ENCODE results near the gene ITGAL. TPM values are rescaled to one million over a fixed set of nuclear protein-coding genes. Genes with fewer than 3 reads are reported as not detected.

The ITGAL gene
- total and polyA plus RNA-seq, 10 donors: 26.6 to 212 (median 130) TPM

DNA sequence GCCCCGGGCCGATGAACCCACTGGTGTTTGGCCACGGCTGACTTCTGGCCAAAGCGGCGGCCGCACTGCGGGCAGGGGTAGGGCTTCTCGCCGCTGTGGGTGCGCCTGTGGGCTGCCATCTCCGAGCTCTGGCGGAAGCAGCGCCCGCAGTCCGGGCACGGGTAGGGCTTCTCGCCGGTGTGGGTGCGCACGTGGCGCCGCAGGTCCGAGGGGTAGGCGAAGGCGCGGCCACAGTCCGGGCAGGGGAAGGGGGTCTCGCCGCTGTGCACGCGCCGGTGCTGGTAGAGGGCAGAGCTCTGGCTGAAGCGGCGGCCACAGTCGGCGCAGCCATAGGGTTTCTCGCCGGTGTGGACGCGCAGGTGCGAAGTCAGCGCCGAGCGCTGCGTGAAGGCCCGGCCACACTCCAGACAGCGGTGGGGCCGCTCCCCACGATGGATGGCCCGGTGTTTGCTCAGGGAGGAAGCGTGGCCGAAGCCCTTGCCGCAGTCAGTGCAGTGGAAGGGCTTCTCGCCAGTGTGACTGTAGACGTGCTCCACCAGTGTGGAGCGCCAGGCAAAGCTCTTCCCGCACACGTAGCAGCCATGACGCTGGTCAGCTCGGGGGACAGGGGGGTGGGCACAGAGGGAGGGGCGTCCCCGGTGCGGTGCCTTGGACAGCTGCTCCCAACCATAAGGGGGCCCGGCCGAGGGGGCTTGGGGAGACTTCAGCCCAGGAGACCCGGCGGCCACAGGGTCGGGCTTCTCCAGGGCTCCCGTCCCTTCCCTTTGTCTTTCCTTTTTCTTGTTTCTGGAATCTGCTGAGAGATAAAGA is 83.0 kb downstream of the ITGAL start:
- peak; percentile 80 for DNase-seq
- no peak overlapping the region for H3K4me3 ChIP-seq
- no peak overlapping the region for H3K27ac ChIP-seq
- H3K9me3 ChIP-seq: no peaks in the 10 kb centered on the region
- no peaks in the 10 kb centered on the region for H3K27me3 ChIP-seq (replicated peaks in 1 of 7)
- H3K4me1 ChIP-seq: peaks cover 18 to 94% (median 59%) of the 10 kb centered on the region in 6 donors
- peaks cover 0 to 44% (median 23%) of the 10 kb centered on the region in 6 donors for H3K36me3 ChIP-seq
- peak in 2 of 3 donors; percentile 13 to 34 for TF ChIP-seq POLR2AphosphoS5 (IDR thresholded peaks at IDR 0.05)
- no peak for TF ChIP-seq POLR2A (IDR thresholded peaks at IDR 0.05)
- TF ChIP-seq, protein P1, sequence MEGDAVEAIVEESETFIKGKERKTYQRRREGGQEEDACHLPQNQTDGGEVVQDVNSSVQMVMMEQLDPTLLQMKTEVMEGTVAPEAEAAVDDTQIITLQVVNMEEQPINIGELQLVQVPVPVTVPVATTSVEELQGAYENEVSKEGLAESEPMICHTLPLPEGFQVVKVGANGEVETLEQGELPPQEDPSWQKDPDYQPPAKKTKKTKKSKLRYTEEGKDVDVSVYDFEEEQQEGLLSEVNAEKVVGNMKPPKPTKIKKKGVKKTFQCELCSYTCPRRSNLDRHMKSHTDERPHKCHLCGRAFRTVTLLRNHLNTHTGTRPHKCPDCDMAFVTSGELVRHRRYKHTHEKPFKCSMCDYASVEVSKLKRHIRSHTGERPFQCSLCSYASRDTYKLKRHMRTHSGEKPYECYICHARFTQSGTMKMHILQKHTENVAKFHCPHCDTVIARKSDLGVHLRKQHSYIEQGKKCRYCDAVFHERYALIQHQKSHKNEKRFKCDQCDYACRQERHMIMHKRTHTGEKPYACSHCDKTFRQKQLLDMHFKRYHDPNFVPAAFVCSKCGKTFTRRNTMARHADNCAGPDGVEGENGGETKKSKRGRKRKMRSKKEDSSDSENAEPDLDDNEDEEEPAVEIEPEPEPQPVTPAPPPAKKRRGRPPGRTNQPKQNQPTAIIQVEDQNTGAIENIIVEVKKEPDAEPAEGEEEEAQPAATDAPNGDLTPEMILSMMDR (IDR thresholded peaks at IDR 0.05 in 8 of 11, conservative IDR thresholded peaks at IDR 0.05 in 3 of 11): no peak
- intact Hi-C loops (cut with DNase I; ENCODE audit: low total_unique reads): no loop called here
- 94 to 98% (median 97%) methylated on average over 50 to 69 of the region's 69 CpGs for WGBS, 5 donors

DNA sequence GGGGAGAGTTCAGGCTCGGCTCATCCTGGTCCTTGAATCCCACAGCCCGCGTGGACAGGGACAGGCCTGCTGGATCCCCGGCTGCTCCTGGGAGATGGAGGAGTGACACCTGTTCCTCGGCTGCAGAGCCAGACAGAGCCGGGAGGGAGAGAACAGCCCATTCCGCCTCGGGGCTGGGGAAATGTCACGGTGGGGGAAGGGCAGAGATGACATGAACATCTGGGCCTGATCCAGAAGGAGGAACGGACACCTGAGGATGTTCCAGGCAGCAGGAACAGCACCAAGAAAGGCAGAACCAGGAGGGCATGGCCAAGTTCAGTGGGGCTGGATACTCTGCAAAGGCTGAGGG is 83.6 kb downstream of the ITGAL start:
- intact Hi-C loops (cut with DNase I; ENCODE audit: low total_unique reads): no loop called here
- Histone ChIP-seq H3K27me3 (replicated peaks in 1 of 7) (peaks cover 0 to under 1% (median 0%) of the 10 kb centered on the region in 7 donors), H3K36me3 (peaks cover 0 to 44% (median 23%) of the 10 kb centered on the region in 6 donors), H3K4me1 (peaks cover 18 to 95% (median 61%) of the 10 kb centered on the region in 6 donors), H3K9me3 (no peaks in the 10 kb centered on the region), H3K4me3 (no peak overlapping the region), H3K27ac (no peak overlapping the region)
- WGBS, 5 donors: 83 to 90% (median 86%) methylated on average over 10 of the region's 10 CpGs
- no peak for DNase-seq
- TF ChIP-seq POLR2AphosphoS5 (IDR thresholded peaks at IDR 0.05): no peak
- TF ChIP-seq POLR2A (IDR thresholded peaks at IDR 0.05): no peak
- TF ChIP-seq, protein P1 (IDR thresholded peaks at IDR 0.05 in 8 of 11, conservative IDR thresholded peaks at IDR 0.05 in 3 of 11): no peak

DNA sequence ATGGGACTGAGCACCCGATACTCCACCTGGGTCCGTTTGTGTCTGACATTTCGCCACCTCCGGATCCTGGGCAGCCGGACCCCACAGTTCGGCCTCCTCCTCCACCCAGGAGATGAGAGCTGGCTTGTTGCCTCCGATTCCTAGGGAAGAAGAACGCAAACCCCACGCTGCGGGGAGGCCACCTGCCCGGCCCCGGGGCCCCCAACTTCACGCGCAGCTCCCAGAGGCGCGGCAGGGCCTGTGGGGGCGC is 85.1 kb downstream of the ITGAL start:
- TF ChIP-seq, protein P1 (IDR thresholded peaks at IDR 0.05 in 8 of 11, conservative IDR thresholded peaks at IDR 0.05 in 3 of 11): peak in 1 of 11 experiments; percentile 14
- TF ChIP-seq POLR2A (IDR thresholded peaks at IDR 0.05): no peak
- H3K4me1 ChIP-seq: peaks cover 21 to 95% (median 54%) of the 10 kb centered on the region in 6 donors
- peaks cover 0 to 4% (median 0%) of the 10 kb centered on the region in 7 donors for H3K27me3 ChIP-seq (replicated peaks in 1 of 7)
- no peaks in the 10 kb centered on the region for H3K9me3 ChIP-seq
- 0 to 1% (median 0%) methylated on average over 14 to 17 of the region's 17 CpGs for WGBS, 5 donors
- no peak for DNase-seq
- peak overlapping the region; percentile 68 to 97 (median 80) for H3K4me3 ChIP-seq
- intact Hi-C loops (cut with DNase I; ENCODE audit: low total_unique reads): no loop called here
- H3K27ac ChIP-seq: peak overlapping the region; percentile 96 to 99 (median 98)
- peaks cover 0 to 40% (median 23%) of the 10 kb centered on the region in 6 donors for H3K36me3 ChIP-seq

DNA sequence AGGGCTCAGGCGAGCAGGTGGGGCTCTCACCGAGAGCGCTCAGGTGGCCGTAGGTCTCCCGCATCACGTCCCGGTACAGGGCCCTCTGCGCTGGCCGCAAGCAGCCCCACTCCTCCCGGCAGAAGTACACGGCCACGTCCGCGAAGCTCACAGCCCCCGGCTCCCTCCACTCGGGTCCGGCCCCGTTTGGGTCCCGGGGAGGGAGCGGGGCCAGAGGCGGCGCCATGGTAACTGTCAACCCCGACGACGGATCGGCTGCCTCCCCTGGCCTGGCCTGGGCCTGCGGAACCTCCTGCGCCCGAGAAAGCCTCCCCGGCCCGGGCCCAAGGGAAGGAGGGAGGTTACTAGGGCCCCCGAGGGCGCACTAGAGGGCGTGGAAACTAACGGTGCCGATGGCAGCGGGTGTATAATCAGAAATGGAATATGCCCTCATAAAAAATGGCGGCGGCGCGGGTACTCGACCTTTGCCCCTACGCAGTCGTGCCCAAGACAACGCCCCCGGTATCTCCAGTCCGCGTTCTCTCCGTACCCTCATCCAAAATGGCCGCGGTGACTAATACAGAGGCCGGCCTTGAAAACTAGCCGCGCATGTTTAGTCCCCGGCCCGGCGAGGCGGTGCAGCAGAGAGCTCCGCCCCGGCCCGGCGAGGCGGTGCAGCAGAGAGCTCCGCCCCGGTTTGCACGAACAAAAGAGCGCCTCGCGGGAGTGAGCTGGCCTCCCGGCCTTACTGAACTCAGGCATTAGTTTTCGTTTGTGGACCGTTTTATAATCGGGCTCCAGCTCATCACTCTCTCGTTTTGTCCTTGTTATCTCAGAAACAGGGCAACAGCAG is 85.6 kb downstream of the ITGAL start, which contains the start of gene ZNF764:
TSS of gene ZNF764 (minus strand) at position 418 of the 832 bp plus-strand sequence. CDS start at position 226, 192 bp downstream.
- intact Hi-C loops (cut with DNase I; ENCODE audit: low total_unique reads): no loop called here
- H3K27me3 ChIP-seq (replicated peaks in 1 of 7): peaks cover 0 to 4% (median 0%) of the 10 kb centered on the region in 7 donors
- DNase-seq: peak; percentile 99
- WGBS, 5 donors: 0 to 1% (median 0%) methylated on average over 24 to 74 of the region's 74 CpGs
- peak within 1 kb of the TSS; percentile 68 to 97 (median 80) for H3K4me3 ChIP-seq
- H3K4me1 ChIP-seq: peaks cover 17 to 90% (median 51%) of the 10 kb centered on the region in 6 donors
- H3K27ac ChIP-seq: peak within 1 kb of the TSS; percentile 96 to 99 (median 98)
- peak in 2 of 3 donors; percentile 23 to 42 for TF ChIP-seq POLR2A (IDR thresholded peaks at IDR 0.05)
- peak; percentile 80 to 89 (median 86) for TF ChIP-seq POLR2AphosphoS5 (IDR thresholded peaks at IDR 0.05)
- TF ChIP-seq, protein P1 (IDR thresholded peaks at IDR 0.05 in 8 of 11, conservative IDR thresholded peaks at IDR 0.05 in 3 of 11): peak in 6 of 11 experiments; percentile 12 to 31 (median 24)
- H3K36me3 ChIP-seq: peaks cover 0 to 35% (median 23%) of the 10 kb centered on the region in 6 donors
- no peaks in the 10 kb centered on the region for H3K9me3 ChIP-seq
